SK-N-SH (cell line): ENCODE data around the gene CNPPD1. TPM values are rescaled to one million over a fixed set of nuclear protein-coding genes. Genes with fewer than 3 reads are reported as not detected.

Experiments
- CTCF ChIA-PET: fragments of 300-600, 350-600 bp; formaldehyde crosslinking; extraction: SDS; loops from one replicate; lab custom pipeline; 2021; lab: Yijun Ruan, JAX
- POLR2A ChIA-PET: fragments of 350-600 bp; sonication (Branson Sonifier 250); formaldehyde crosslinking; extraction: SDS; loops from one replicate; lab custom pipeline; 2020; ENCODE audit warnings: antibody characterized with exemption, inconsistent platforms; lab: Yijun Ruan, JAX
- DNase-seq: peaks from one replicate; pipeline ENCODE4 v3.0.0; 2012
- H2AFZ ChIP-seq: fragments of 200-600 bp; sonication (generic); 2 replicates; pipeline ENCODE4 v1.8.1; 2016; ENCODE audit warnings: antibody characterized with exemption, mild to moderate bottlenecking, low read depth
- H3F3A ChIP-seq: fragments of 200-600 bp; sonication (generic); replicated peaks from 2 replicates; pipeline ENCODE3; 2016; ENCODE audit warnings: antibody characterized with exemption, mild to moderate bottlenecking; ENCODE audit not compliant: insufficient read depth
- H3K27ac ChIP-seq, 2 experiments: fragments of 200-500 bp in 1 of 2; fragments of 200-600 bp in 1 of 2; sonication (Bioruptor generic) in 1 of 2; sonication (generic), shearing (Covaris generic) in 1 of 2; 2 replicates each; pipeline versions ENCODE4 v1.5.1 to v1.6.1; 2014 to 2016; ENCODE audit warnings: low read depth in 2 of 2, inconsistent platforms in 1 of 2, low read length in 1 of 2, mild to moderate bottlenecking in 1 of 2, mixed read lengths in 1 of 2
- H3K27me3 ChIP-seq: fragments of 200-600 bp; sonication (generic), shearing (Covaris generic); 2 replicates; pipeline ENCODE4 v1.6.1; 2016; ENCODE audit warnings: mixed run types; ENCODE audit not compliant: insufficient read depth
- H3K36me3 ChIP-seq, 2 experiments: fragments of 200-500 bp in 1 of 2; fragments of 200-600 bp in 1 of 2; sonication (Bioruptor generic) in 1 of 2; sonication (generic) in 1 of 2; replicated peaks in 1 of 2; 2 replicates each; pipeline versions ENCODE3 to v1.5.1; 2014 to 2016; ENCODE audit warnings: low read length in 1 of 2, mild to moderate bottlenecking in 1 of 2; ENCODE audit not compliant: insufficient read depth in 2 of 2, control insufficient read depth in 1 of 2
- H3K4me1 ChIP-seq, 2 experiments: fragments of 200-500 bp in 1 of 2; fragments of 200-600 bp in 1 of 2; sonication (Bioruptor generic) in 1 of 2; sonication (generic), shearing (Covaris generic) in 1 of 2; 2 replicates each; pipeline versions ENCODE4 v1.5.1 to v1.6.1; 2014 to 2016; ENCODE audit warnings: low read depth in 1 of 2, low read length in 1 of 2, mixed run types in 1 of 2; ENCODE audit not compliant: insufficient read depth in 2 of 2, control insufficient read depth in 1 of 2
- H3K4me2 ChIP-seq: fragments of 200-600 bp; sonication (generic), shearing (Covaris generic); 2 replicates; pipeline ENCODE4 v1.6.1; 2017; ENCODE audit warnings: mixed run types
- H3K4me3 ChIP-seq, 2 experiments: fragments of 200-500 bp in 1 of 2; fragments of 200-600 bp in 1 of 2; sonication (Bioruptor generic) in 1 of 2; sonication (generic), shearing (Covaris generic) in 1 of 2; 2 replicates each; pipeline versions ENCODE4 v1.5.1 to v1.8.1; 2014 to 2016; ENCODE audit warnings: low read depth in 2 of 2, inconsistent platforms in 1 of 2, low read length in 1 of 2, mild to moderate bottlenecking in 1 of 2, mixed read lengths in 1 of 2, moderate library complexity in 1 of 2
- H3K79me2 ChIP-seq: fragments of 200-600 bp; sonication (generic); 2 replicates; pipeline ENCODE4 v1.8.1; 2017; ENCODE audit warnings: mild to moderate bottlenecking; ENCODE audit not compliant: insufficient read depth
- H3K9ac ChIP-seq: fragments of 200-600 bp; sonication (generic); 2 replicates; pipeline ENCODE4 v1.6.1; 2017; ENCODE audit warnings: mixed run types
- H3K9me2 ChIP-seq: fragments of 200-600 bp; sonication (generic); 2 replicates; pipeline ENCODE4 v1.6.1; 2017; ENCODE audit warnings: mixed run types
- H3K9me3 ChIP-seq: fragments of 200-600 bp; sonication (generic); 2 replicates; pipeline ENCODE4 v1.6.1; 2017; ENCODE audit warnings: mixed run types, mild to moderate bottlenecking, moderate library complexity
- H4K20me1 ChIP-seq: fragments of 200-600 bp; sonication (generic); 2 replicates; pipeline ENCODE4 v1.6.1; 2017; ENCODE audit warnings: mild to moderate bottlenecking, mixed run types; ENCODE audit not compliant: insufficient read depth
- CHD2 ChIP-seq: fragments of 150-350 bp; IDR thresholded peaks from 2 replicates; pipeline ENCODE4 v1.6.1; 2018; ENCODE audit warnings: low read length; ENCODE audit not compliant: partially characterized antibody
- ELF1 ChIP-seq: IDR thresholded peaks from 2 replicates; pipeline ENCODE4 v1.4.0; 2012
- FOSL2 ChIP-seq: IDR thresholded peaks from 2 replicates; pipeline ENCODE4 v1.4.0; 2012; ENCODE audit warnings: low read depth, mild to moderate bottlenecking, moderate library complexity, borderline replicate concordance
- FOXJ3 ChIP-seq: sonication (generic); formaldehyde crosslinking; IDR thresholded peaks from 2 replicates; pipeline ENCODE4 v1.5.1; 2020; ENCODE audit warnings: mild to moderate bottlenecking, missing genetic modification reagents
- FOXM1 ChIP-seq: IDR thresholded peaks from 2 replicates; pipeline ENCODE4 v1.4.0; 2012; ENCODE audit warnings: low read depth, mild to moderate bottlenecking
- GABPA ChIP-seq: IDR thresholded peaks from 2 replicates; pipeline ENCODE4 v1.4.0; 2012; ENCODE audit warnings: low read depth, mild to moderate bottlenecking
- MEF2A ChIP-seq: IDR thresholded peaks from 2 replicates; pipeline ENCODE4 v1.4.0; 2012; ENCODE audit warnings: low read depth, borderline replicate concordance
- NFIC ChIP-seq: IDR thresholded peaks from 2 replicates; pipeline ENCODE4 v1.4.0; 2012; ENCODE audit warnings: borderline replicate concordance
- POLR2AphosphoS5 ChIP-seq: IDR thresholded peaks from 2 replicates; pipeline ENCODE4 v1.6.1; 2012; ENCODE audit warnings: low read depth, low read length
- RCOR1 ChIP-seq: fragments of 150-350 bp; IDR thresholded peaks from 2 replicates; pipeline ENCODE4 v1.6.1; 2017; ENCODE audit warnings: antibody characterized with exemption, low read length
- RFX5 ChIP-seq: IDR thresholded peaks from 2 replicates; pipeline ENCODE4 v1.6.1; 2012; ENCODE audit warnings: mild to moderate bottlenecking, improper control_type of control experiment, low read length
- SMC3 ChIP-seq: IDR thresholded peaks from 2 replicates; pipeline ENCODE4 v1.6.1; 2012; ENCODE audit warnings: low read depth, low read length, improper control_type of control experiment
- TCF12 ChIP-seq: IDR thresholded peaks from 2 replicates; pipeline ENCODE4 v1.4.0; 2012
- TEAD4 ChIP-seq: IDR thresholded peaks from 2 replicates; pipeline ENCODE4 v1.4.0; 2012; ENCODE audit warnings: mild to moderate bottlenecking, borderline replicate concordance; ENCODE audit not compliant: insufficient read depth
- WGBS: methylation state at CpG from one replicate; pipeline ENCODE4 v1.1.6; 2017; ENCODE audit warnings: low lambda C conversion rate; 5-methylcytosine and 5-hydroxymethylcytosine counted together
- polyA plus RNA-seq, 3 experiments: library from polyadenylated mRNA; depleted of rRNA; stranded (reverse); fragments of >200 nt; gene quantifications; 2 replicates each; pipeline ENCODE4 v1.2.3, GENCODE V29; 2012
- TF ChIP-seq, protein P1 (sequence below): IDR thresholded peaks from 2 replicates; pipeline ENCODE4 v1.4.0; 2012; ENCODE audit warnings: low read depth, borderline replicate concordance
- TF ChIP-seq, protein P2 (sequence below): fragments of 150-350 bp; IDR thresholded peaks from 2 replicates; pipeline ENCODE4 v1.6.1; 2017; ENCODE audit warnings: antibody characterized with exemption, low read length, low read depth, borderline replicate concordance
- TF ChIP-seq, protein P3 (sequence below): fragments of 200-600 bp; sonication (generic); IDR thresholded peaks from 2 replicates; pipeline ENCODE4 v1.6.1; 2017; ENCODE audit warnings: antibody characterized with exemption, mild to moderate bottlenecking, moderate library complexity
- TF ChIP-seq, protein P4 (sequence below): IDR thresholded peaks from 2 replicates; pipeline ENCODE4 v1.6.1; 2012; ENCODE audit warnings: mild to moderate bottlenecking, low read depth, low read length, moderate library complexity
- TF ChIP-seq, protein P5 (sequence below): IDR thresholded peaks from 2 replicates; pipeline ENCODE4 v1.4.0; 2012; ENCODE audit warnings: low read depth

The CNPPD1 gene
- polyA plus RNA-seq, 1 of the 3 experiments (the other 2 are of a cell fraction) = 75.9 TPM

DNA sequence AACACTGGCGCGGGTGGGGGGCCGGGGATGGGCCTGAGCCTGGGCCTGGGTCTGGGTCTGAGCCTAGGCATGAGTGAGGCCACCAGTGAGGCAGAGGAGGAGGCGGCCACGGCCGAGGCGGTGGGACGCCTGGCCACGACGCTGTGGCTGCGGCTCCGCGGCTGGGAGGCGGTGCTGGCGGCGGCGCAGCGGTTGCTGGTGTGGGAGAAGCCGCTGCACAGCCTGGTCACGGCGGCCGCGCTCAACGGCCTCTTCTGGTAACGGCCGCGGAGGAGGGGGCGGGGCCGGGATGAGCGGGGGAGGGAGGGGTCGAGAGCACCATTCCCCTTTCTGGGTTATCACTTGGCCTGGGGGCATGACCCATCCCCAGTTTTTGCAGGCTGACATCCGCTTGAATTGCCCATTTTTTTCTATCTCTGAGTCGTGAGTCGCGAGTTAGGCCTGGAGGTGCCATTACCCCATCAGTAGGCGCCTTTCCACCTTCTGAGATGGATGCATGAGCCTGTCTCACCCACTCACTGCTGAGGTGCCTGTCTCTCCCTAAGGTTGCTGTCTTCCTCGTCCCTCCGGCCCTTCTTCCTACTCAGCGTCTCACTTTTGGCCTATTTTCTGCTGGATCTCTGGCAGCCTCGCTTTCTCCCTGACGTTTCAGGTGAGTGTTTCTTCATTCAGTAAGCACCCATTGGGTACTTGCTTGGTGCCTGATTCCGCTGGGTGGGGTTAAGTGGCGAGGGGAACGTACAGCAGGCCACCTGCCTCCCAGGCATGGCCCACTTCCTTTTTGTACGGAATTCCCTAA, 1.9 kb upstream of the CNPPD1 start (continued):
- no peak for TF ChIP-seq FOXJ3 (CRISPR knock-in tag)

DNA sequence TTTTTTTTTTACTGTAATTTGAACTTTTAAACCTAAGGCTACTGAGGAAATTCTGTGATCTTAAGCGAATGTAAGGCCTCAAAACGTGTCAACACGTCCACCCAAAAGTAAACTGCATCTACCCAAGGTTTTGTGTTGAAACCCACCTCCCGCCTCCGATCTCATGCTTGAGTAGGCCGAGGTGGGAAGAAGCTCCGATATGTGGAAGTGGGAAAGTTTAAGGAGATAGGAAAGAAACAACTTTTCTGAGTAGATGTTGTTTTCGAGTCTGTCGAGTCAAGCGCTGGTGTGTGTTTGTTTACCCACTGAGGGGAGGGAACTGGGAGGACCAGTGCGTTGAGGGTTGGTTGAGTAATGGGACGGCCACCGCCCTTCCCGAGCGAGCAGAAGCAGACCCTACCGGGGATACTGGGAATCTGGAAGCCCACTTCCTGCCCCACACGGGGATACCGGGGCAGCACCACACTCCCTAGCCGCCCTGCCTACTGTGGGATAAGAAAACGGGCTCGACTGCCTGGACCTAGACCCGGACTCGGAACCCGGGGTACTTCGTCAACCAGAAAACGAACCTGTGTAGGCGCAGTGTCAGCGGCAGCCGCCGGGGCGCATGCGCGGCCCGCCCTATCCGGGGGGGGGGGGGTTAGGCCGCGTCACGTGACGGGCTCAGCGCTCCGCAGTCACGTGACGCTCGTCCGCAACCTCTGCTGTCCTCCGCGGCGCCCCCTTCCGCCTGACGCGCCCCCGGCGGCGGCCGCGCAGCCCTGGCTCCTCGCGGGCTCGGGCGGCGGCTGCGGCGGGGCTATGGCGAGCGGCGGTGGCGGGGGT, 1.0 kb upstream of the CNPPD1 start, which contains the start of gene RETREG2:
RETREG2 (plus strand) TSS at position 724 of the 825 bp plus-strand sequence; CDS start at position 802, 78 bp downstream.
- Histone ChIP-seq H3K4me2 (peak within 1 kb of the TSS; percentile 96), H4K20me1 (peaks cover 10% of the 10 kb centered on the region), H3F3A (peaks cover 4% of the 10 kb centered on the region), H3K9me2 (no peaks in the 10 kb centered on the region), H3K9me3 (no peaks in the 10 kb centered on the region), H3K4me1 (peaks cover 0 to 17% of the 10 kb centered on the region in 2 experiments; a peak in 2 of 4 replicates), H3K27me3 (no peaks in the 10 kb centered on the region), H2AFZ (peak within 1 kb of the TSS; percentile 91), H3K4me3 (peak within 1 kb of the TSS; percentile 80 to 89), H3K79me2 (peaks cover 38% of the 10 kb centered on the region), H3K27ac (peak within 1 kb of the TSS; percentile 95 to 97), H3K36me3 (peaks cover 38 to 54% of the 10 kb centered on the region in 2 experiments), H3K9ac (peak within 1 kb of the TSS; percentile 77)
- ChIA-PET CTCF (interaction anchor here (0.6 to 8.7 kb wide), 9 partner anchors 7 to 280 kb away, joined by 3 to 104 read pairs (median 9); partner anchors contain the start of genes NHEJ1, SLC23A3 and ZFAND2B), POLR2A (interaction anchor here (1.1 to 2.2 kb wide), 3 partner anchors 52 to 307 kb away, joined by 3 to 8 read pairs (median 6); partner anchors contain the start of genes ANKZF1, ATG9A and DNAJB2)
- under 1% methylated on average over 20 of the region's 67 CpGs for WGBS
- peak; percentile 99 for DNase-seq
- TF ChIP-seq MEF2A (no peak), TCF12 (no peak), FOXM1 (no peak), ELF1 (peak; percentile 39; the same call in 1 of the 2 replicates), RCOR1 (peak; percentile 57), FOXJ3 (CRISPR knock-in tag) (no peak), SMC3 (no peak), FOSL2 (0 out of 2 replicates have a peak, but pooled peaks have one; percentile 4), GABPA (peak; percentile 68), CHD2 (no peak), RFX5 (no peak), NFIC (no peak), TEAD4 (no peak), POLR2AphosphoS5 (peak; percentile 89)
- TF ChIP-seq, protein P1, sequence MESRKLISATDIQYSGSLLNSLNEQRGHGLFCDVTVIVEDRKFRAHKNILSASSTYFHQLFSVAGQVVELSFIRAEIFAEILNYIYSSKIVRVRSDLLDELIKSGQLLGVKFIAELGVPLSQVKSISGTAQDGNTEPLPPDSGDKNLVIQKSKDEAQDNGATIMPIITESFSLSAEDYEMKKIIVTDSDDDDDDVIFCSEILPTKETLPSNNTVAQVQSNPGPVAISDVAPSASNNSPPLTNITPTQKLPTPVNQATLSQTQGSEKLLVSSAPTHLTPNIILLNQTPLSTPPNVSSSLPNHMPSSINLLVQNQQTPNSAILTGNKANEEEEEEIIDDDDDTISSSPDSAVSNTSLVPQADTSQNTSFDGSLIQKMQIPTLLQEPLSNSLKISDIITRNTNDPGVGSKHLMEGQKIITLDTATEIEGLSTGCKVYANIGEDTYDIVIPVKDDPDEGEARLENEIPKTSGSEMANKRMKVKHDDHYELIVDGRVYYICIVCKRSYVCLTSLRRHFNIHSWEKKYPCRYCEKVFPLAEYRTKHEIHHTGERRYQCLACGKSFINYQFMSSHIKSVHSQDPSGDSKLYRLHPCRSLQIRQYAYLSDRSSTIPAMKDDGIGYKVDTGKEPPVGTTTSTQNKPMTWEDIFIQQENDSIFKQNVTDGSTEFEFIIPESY = no peak
- TF ChIP-seq, protein P2, sequence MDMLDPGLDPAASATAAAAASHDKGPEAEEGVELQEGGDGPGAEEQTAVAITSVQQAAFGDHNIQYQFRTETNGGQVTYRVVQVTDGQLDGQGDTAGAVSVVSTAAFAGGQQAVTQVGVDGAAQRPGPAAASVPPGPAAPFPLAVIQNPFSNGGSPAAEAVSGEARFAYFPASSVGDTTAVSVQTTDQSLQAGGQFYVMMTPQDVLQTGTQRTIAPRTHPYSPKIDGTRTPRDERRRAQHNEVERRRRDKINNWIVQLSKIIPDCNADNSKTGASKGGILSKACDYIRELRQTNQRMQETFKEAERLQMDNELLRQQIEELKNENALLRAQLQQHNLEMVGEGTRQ = peak; percentile 97
- TF ChIP-seq, protein P3, sequence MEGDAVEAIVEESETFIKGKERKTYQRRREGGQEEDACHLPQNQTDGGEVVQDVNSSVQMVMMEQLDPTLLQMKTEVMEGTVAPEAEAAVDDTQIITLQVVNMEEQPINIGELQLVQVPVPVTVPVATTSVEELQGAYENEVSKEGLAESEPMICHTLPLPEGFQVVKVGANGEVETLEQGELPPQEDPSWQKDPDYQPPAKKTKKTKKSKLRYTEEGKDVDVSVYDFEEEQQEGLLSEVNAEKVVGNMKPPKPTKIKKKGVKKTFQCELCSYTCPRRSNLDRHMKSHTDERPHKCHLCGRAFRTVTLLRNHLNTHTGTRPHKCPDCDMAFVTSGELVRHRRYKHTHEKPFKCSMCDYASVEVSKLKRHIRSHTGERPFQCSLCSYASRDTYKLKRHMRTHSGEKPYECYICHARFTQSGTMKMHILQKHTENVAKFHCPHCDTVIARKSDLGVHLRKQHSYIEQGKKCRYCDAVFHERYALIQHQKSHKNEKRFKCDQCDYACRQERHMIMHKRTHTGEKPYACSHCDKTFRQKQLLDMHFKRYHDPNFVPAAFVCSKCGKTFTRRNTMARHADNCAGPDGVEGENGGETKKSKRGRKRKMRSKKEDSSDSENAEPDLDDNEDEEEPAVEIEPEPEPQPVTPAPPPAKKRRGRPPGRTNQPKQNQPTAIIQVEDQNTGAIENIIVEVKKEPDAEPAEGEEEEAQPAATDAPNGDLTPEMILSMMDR = peak; percentile 39
- TF ChIP-seq, protein P4, sequence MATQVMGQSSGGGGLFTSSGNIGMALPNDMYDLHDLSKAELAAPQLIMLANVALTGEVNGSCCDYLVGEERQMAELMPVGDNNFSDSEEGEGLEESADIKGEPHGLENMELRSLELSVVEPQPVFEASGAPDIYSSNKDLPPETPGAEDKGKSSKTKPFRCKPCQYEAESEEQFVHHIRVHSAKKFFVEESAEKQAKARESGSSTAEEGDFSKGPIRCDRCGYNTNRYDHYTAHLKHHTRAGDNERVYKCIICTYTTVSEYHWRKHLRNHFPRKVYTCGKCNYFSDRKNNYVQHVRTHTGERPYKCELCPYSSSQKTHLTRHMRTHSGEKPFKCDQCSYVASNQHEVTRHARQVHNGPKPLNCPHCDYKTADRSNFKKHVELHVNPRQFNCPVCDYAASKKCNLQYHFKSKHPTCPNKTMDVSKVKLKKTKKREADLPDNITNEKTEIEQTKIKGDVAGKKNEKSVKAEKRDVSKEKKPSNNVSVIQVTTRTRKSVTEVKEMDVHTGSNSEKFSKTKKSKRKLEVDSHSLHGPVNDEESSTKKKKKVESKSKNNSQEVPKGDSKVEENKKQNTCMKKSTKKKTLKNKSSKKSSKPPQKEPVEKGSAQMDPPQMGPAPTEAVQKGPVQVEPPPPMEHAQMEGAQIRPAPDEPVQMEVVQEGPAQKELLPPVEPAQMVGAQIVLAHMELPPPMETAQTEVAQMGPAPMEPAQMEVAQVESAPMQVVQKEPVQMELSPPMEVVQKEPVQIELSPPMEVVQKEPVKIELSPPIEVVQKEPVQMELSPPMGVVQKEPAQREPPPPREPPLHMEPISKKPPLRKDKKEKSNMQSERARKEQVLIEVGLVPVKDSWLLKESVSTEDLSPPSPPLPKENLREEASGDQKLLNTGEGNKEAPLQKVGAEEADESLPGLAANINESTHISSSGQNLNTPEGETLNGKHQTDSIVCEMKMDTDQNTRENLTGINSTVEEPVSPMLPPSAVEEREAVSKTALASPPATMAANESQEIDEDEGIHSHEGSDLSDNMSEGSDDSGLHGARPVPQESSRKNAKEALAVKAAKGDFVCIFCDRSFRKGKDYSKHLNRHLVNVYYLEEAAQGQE = no peak
- TF ChIP-seq, protein P5, sequence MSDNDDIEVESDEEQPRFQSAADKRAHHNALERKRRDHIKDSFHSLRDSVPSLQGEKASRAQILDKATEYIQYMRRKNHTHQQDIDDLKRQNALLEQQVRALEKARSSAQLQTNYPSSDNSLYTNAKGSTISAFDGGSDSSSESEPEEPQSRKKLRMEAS = 0 out of 2 replicates have a peak, but pooled peaks have one; percentile 16
